AG09309 (cell line): ENCODE data around the gene TMTC1.

ENCODE experiments used
- DNase-seq: peaks from one replicate; pipeline ENCODE4 v3.0.0-alpha.2; 2010; ENCODE audit warnings: low read depth
- H3K4me3 ChIP-seq: 2 replicates; pipeline ENCODE4 v1.5.1; 2011; ENCODE audit warnings: mild to moderate bottlenecking, low read depth, low read length, moderate library complexity; ENCODE audit not compliant: control insufficient read depth
- CTCF ChIP-seq: IDR thresholded peaks from 2 replicates; pipeline ENCODE4 v1.5.1; 2011; ENCODE audit warnings: mild to moderate bottlenecking, low read depth, low read length, inconsistent platforms; ENCODE audit not compliant: insufficient read depth, control insufficient read depth; ENCODE audit errors: missing control alignments

The TMTC1 gene

DNA sequence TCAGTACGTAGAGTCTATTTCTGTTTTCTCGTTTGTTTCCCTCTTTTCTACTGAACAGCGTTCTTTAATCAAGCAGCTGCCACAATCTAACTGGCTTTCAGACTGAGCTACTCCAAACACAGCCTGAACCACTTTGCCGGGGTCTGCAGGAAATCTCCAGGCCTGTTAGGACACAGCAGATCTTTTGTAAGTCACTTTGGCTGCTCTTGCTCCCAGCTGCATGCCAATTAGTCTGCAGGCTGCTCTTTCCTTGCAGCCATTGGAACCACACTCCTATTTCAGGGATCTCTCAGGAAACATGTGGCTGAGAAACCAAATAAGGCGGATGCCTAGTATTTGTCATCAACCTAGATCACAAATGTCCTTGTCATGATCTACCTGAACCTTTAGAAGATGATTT is 73.6 kb downstream of the TMTC1 start:
- no peak for TF ChIP-seq CTCF
- no peak for DNase-seq
- no peak overlapping the region for H3K4me3 ChIP-seq

DNA sequence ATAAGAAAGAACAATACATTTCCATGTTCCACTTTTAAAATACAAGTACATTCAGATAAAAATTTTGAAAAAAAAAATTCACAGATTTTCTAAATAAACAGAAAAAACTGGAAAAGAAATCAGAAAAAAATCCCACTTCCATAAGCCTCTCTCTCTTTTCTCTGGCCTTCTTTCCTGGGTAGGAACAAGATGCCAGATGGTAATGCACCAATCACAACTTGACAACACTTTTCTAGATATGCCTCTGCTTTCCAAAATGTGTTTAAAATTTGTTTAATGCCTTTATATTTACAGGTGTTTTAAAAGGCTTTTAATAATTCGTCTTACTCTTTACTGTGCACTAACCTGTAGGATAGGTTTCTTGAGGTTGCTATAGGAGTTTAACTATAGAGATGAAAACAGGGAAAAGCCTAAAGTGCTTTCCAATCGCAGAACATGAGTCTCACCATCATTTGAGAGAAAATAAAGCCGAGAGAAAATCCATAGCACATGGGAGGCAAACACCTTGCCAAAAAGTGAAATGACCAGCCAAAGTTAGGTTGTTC is 74.2 kb downstream of the TMTC1 start:
- no peak for DNase-seq
- H3K4me3 ChIP-seq = no peak overlapping the region
- TF ChIP-seq CTCF = no peak

DNA sequence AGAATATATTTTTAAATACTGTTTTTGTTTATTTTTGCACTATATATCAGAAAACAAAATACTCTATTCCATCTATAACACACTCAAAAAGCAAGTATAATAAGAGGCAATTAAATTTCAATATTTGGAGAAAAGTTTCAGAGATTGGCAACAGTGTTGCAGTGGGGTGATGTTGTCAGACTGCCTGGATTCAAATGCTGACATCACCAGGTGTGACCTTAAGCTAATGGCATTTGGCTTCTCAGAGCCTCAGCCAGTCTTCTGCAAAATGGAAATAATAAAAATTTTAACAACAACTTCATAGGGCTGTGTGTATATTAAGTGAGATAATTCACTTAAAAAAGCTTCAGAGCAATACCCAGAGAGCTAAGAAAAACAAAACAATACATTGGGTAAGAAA is 74.7 kb downstream of the TMTC1 start:
- DNase-seq = no peak
- H3K4me3 ChIP-seq = no peak overlapping the region
- TF ChIP-seq CTCF = no peak

DNA sequence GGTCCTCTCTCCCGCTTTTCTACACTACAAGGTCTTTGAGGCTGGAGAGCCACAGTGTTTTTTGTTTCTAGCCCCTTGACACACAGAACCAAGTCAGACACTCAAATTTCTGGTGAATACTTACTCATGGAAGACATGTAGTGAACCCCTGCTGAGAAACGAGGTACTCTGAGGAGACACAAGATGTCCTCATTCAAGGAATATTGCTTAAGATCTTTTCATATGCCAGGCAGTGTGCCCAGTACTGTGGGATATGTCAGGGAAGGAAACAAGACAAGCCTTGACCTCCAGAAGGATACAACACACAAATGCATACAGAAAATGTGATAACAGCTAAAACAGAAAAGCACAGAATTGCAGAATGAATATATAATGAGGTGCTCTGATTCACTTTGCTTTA is 75.9 kb downstream of the TMTC1 start:
- H3K4me3 ChIP-seq = no peak overlapping the region
- no peak for TF ChIP-seq CTCF
- DNase-seq = no peak

GRCh38 chr12:29706311-29706710 is 77.4 kb downstream of the TMTC1 start:
- no peak for TF ChIP-seq CTCF
- H3K4me3 ChIP-seq = no peak overlapping the region
- no peak for DNase-seq

- no peak overlapping the region for H3K4me3 ChIP-seq
- no peak for TF ChIP-seq CTCF
- no peak for DNase-seq
Measured at GRCh38 chr12:29703528-29703927, 80.2 kb downstream of the TMTC1 start.

GRCh38 chr12:29702972-29703371 is 80.8 kb downstream of the TMTC1 start:
- no peak for DNase-seq
- TF ChIP-seq CTCF = no peak
- H3K4me3 ChIP-seq = no peak overlapping the region
